Glomerular endothelial cell (primary cell): ENCODE results near the gene SH3PXD2A. TPM values are rescaled to one million over a fixed set of nuclear protein-coding genes. Genes with fewer than 3 reads are reported as not detected.

Experiments used
- DNase-seq: peaks from one replicate; pipeline ENCODE4 v3.0.0-alpha.2; 2011; ENCODE audit warnings: low read depth, low spot score; ENCODE audit errors: extremely low read depth
- total RNA-seq: library from RNA; depleted of rRNA; stranded (reverse); fragments of >200 nt; gene quantifications from 2 replicates; pipeline ENCODE4 v1.2.3, GENCODE V29; 2015

SH3PXD2A gene
- total RNA-seq, 1 donor from 2014 or later: 24.9 TPM

DNA sequence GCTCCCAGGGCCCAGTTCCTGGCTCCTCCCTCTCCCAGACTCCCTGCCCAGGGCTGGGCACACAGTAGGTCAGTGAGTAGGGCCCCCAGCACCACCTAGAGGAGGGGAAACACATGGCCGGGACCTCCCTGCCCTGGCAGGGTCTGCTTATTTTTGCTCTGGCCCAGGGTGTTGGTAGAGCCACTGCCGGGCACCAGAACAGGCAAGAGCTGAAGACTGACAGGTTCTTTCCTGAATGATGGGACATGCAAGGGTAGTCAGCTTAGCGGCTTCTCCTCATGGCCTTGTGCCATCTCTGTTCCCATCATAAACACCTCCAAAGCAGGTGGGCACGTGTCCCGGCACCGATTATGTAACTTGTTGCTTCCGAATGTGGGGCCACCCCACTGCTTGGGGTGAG is 275.4 kb downstream of the SH3PXD2A start:
- DNase-seq: no peak

- no peak for DNase-seq
Observed at GRCh38 chr10:103578782-103579382, 276.5 kb downstream of the SH3PXD2A start.

- no peak for DNase-seq
Observed at GRCh38 chr10:103576862-103577261, 278.5 kb downstream of the SH3PXD2A start.

GRCh38 chr10:103576076-103576471 is 279.3 kb downstream of the SH3PXD2A start:
- DNase-seq: no peak

GRCh38 chr10:103575416-103576075 is 279.8 kb downstream of the SH3PXD2A start:
- DNase-seq: no peak

GRCh38 chr10:103574097-103575061 is 281.0 kb downstream of the SH3PXD2A start:
- DNase-seq: no peak

DNA sequence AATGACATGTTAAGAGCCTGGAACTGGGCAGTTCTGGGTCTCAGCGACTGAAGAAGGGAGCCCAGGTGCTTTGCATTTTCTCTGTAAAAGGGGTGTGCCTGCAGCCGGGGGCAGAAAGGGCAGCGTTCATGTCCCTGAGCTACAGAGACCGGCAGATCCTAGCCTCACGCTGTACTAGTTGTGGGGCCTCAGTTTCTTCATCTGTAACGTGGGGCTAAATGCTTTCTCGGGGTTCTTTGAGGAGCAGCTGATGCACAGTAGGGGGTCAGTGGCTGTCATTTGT is 282.2 kb downstream of the SH3PXD2A start:
- DNase-seq: no peak

DNA sequence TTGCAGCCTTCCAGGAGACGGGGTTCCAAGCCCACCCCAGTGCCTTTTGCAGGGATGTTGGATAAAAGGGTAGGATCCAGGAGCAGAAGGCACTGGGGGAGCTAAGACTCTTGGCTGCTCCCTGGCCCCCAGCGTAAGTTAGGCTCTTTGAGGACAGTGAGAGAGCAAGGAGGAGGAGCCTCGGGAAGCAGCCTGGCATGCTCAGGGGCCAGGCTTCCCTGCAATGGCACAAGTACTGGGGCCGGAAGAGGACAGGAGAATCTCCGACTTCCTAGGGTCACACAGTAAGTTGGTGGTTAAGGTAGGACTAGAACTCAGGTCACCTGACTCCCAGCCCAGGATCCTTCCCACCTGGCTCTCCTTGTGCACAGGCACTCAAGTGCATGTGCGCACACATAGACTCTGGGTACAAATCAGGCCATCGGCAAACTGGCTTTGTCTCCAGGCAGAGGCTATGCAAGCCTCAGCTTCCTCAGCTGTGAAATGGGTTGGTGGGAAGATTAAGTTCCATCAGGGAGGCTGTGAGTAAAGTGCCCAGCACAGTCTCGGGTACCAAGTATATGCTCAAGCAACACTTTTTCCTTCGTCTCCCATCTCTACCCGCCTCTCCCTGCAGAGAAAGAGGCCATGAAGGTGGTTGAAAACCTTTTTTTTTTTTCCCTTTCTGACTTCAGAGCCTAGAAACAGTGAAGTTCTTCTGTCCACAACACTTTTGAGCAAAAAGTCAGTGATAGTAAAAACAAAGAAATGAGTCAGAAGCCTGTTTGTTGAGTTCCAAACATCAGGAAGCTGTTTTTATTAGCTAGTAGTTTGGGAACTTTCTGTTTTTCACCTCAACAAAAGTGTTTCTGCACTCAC is 282.8 kb downstream of the SH3PXD2A start:
- no peak for DNase-seq

- DNase-seq: no peak
Observed at GRCh38 chr10:103571656-103571975, 283.8 kb downstream of the SH3PXD2A start.

GRCh38 chr10:103570844-103571655 is 284.3 kb downstream of the SH3PXD2A start:
- DNase-seq: no peak

- DNase-seq: no peak
Observed at GRCh38 chr10:103569896-103570295, 285.5 kb downstream of the SH3PXD2A start.

DNA sequence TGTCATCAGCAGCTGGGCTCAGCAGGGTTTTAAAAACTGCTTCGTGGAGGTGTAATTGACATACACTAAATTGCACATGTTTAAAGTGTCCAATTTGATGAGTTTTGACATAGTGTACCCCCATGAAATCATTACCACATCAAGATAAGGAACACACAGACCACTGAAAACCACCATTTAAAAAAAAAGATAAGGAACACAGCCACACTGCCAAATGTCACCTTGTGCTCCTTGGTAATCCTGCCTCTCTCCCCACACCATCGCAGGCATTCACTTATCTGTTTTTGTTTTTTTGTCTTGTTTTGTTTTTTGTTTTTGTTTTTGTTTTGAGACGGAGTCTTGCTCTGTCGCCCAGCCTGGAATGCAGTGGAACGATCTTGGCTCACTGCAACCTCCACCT is 286.9 kb downstream of the SH3PXD2A start:
- no peak for DNase-seq

DNA sequence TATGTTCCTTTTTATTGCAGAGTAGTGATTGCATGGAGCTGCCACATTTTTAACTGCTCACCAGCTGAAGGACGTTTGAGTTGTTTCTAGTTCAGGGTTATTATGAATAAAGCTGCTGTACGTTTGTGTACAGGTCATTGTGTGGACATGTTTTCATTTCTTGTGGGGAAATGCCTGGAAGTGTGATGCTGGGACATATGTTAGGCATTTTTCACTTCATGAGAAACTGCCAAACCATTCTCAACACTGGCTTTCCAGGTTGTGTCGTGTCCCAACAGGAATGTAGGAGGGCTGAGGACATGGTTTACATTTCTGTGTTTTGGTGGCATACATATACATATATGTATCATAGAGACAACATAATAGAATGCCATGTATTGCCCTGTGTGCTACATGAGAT is 288.8 kb downstream of the SH3PXD2A start:
- DNase-seq: no peak

GRCh38 chr10:103564776-103565520 is 290.4 kb downstream of the SH3PXD2A start:
- no peak for DNase-seq

- no peak for DNase-seq
Observed at GRCh38 chr10:103564116-103564501, 291.3 kb downstream of the SH3PXD2A start.

DNA sequence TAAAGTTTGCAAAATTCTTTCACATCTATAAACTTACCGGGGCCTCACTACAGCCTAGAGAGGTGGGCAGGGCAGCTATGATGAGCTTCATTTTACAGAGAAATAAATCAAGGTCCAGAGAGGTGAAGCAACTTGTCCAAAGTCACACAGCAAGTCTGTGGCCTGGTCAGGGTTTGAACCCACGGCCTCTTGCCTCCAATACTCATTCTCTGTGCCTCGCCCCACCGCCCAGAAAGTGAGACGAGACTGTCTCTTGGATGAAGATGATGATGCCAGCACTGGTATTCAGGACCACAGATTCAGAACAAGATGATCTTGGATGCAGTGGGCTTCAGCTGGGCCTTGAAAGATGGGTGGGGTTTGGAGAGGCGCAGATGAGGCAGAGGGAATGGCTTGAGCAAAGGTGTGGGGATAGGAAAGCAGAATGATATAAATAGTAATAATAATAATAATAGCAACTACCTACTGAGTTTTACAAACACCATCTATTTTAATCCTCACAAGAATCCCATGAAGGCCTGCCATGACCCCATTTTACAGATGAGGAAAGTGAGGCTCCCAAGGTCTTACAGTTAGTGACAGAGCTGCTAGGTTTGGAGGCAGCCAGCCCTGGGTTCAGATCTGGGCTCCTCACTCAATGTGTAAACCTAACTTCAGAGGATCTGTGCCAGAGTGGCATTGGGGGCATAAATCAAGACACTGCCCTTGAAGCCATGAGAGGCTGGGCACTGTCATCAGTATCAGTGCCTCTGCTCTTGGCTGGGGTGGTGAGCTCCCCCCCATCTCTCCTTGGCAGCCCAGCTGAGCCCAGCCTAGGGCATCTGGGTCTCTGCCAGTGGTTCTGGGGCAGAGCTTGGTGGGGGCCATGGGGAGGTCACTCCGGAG is 291.9 kb downstream of the SH3PXD2A start:
- DNase-seq: no peak

DNA sequence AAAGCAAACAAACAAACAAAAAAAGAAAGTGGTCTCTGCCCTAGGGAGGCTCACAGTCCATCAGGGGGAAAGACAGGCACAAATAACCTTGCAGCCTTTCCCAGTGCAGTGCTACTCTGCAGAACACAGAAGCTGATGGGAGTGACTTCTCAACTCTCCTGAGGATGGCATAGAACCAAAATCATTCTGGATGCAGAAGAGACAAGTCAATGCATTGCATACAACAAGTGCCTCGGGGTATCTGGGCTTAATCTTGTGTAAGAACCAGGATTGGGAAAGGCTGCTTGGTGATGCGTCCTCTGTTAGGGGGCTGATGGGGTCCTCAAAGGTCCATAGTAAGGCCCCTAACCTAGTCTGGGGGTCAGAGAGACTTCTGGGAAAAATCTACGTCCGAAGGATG is 293.0 kb downstream of the SH3PXD2A start:
- DNase-seq: no peak

DNA sequence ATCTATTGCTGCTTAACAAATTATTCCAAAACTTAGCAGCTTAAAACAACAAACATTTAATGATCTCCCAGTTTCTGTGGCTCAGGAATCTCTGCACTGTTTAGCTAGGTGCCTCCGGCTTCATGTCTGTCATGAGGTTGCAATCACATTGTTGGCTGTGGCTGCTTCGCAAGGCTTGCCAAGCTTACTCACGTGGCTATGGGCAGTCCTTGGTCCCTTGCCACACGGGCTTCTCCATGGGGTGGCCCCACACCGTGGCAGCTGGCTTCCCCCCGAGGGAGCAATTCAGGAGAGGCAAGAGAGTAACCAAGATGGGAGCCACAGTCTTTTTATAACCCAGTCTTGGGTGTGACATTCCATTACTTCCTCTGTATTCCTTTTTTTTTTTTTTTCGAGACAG is 294.5 kb downstream of the SH3PXD2A start:
- no peak for DNase-seq

DNA sequence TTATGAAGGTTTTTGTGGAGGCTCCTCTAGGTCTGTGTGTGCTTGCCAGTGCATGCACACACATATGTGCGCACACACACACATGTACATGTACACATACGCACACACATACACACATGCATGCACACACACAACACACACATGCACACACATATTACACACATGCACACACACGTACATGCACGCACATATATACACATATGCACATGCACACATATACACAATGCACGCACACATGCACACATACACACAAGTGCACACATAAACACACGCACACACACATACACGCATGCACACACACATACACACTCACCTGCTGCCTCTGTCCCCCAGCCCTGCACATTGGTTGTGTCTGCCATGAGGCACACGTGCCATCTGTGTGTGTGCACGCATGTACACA is 295.6 kb downstream of the SH3PXD2A start:
- no peak for DNase-seq
